ENCODE data around the gene KAZN.

Gene KAZN

GRCh38 chr1:15073799-15074308 lies 475.4 kb downstream of the KAZN start:
- FAIRE-seq = no peak

GRCh38 chr1:15075175-15075574 lies 476.7 kb downstream of the KAZN start:
- no peak for FAIRE-seq

- FAIRE-seq = no peak
These were observed 477.3 kb downstream of the KAZN start for GRCh38 chr1:15075817-15076216.

- FAIRE-seq = no peak
These were observed 478.3 kb downstream of the KAZN start for GRCh38 chr1:15076807-15077206.

GRCh38 chr1:15077384-15077783 lies 478.9 kb downstream of the KAZN start:
- FAIRE-seq = no peak

- FAIRE-seq = no peak
These were observed 482.0 kb downstream of the KAZN start for GRCh38 chr1:15080328-15081007.

GRCh38 chr1:15081102-15081501 lies 482.6 kb downstream of the KAZN start:
- no peak for FAIRE-seq

- no peak for FAIRE-seq
These were observed 485.1 kb downstream of the KAZN start for GRCh38 chr1:15083578-15083977.

- no peak for FAIRE-seq
These were observed 489.9 kb downstream of the KAZN start for GRCh38 chr1:15088281-15088971.

- peak; percentile 89 for FAIRE-seq
These were observed 490.9 kb downstream of the KAZN start for GRCh38 chr1:15089258-15089992.

- FAIRE-seq = no peak
These were observed 491.9 kb downstream of the KAZN start for GRCh38 chr1:15090373-15090772.

- no peak for FAIRE-seq
These were observed 495.6 kb downstream of the KAZN start for GRCh38 chr1:15094056-15094455.

- no peak for FAIRE-seq
These were observed 496.4 kb downstream of the KAZN start for GRCh38 chr1:15094719-15095495.

- FAIRE-seq = no peak
These were observed 497.0 kb downstream of the KAZN start for GRCh38 chr1:15095496-15095875.

- no peak for FAIRE-seq
These were observed 497.8 kb downstream of the KAZN start for GRCh38 chr1:15096293-15096692.

GRCh38 chr1:15098176-15099125 lies 500.0 kb downstream of the KAZN start:
- no peak for FAIRE-seq

GRCh38 chr1:15099441-15100120 lies 501.1 kb downstream of the KAZN start:
- FAIRE-seq = no peak

- no peak for FAIRE-seq
These were observed 501.8 kb downstream of the KAZN start for GRCh38 chr1:15100121-15100879.

- no peak for FAIRE-seq
These were observed 502.6 kb downstream of the KAZN start for GRCh38 chr1:15100880-15101760.

All from islet of Langerhans (tissue), 1 donor.